WI38 (cell line): Measurements from ENCODE around the gene ADGRD2.

Experiments
- H3K4me3 ChIP-seq: 2 replicates; pipeline ENCODE4 v1.5.1; 2011; ENCODE audit warnings: low read depth, mild to moderate bottlenecking, control low read depth, low read length
- TF ChIP-seq, protein P1 (sequence below): IDR thresholded peaks from 2 replicates; pipeline ENCODE4 v1.5.1; 2012; ENCODE audit warnings: low read depth, mild to moderate bottlenecking, control low read depth, low read length

ADGRD2 gene

DNA sequence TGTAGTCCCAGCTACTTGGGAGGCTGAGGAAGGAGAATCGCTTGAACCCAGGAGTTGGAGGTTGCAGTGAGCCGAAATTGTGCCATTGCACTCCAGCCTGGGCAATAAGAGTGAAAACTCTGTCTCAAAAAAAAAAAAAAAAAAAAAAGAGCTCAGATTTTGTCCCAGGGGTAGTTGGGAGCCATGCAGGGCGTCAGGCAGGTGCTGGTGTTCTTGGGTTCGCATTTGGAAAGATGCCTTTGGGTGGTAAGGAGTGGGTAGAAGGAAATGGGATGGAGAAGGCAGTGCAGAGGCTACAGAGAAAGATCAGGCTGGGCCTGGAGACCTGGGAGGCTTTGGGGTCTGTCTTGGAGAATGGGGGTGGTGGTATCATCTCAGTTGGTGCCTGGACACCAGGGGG is 23.9 kb downstream of the ADGRD2 start:
- TF ChIP-seq, protein P1, sequence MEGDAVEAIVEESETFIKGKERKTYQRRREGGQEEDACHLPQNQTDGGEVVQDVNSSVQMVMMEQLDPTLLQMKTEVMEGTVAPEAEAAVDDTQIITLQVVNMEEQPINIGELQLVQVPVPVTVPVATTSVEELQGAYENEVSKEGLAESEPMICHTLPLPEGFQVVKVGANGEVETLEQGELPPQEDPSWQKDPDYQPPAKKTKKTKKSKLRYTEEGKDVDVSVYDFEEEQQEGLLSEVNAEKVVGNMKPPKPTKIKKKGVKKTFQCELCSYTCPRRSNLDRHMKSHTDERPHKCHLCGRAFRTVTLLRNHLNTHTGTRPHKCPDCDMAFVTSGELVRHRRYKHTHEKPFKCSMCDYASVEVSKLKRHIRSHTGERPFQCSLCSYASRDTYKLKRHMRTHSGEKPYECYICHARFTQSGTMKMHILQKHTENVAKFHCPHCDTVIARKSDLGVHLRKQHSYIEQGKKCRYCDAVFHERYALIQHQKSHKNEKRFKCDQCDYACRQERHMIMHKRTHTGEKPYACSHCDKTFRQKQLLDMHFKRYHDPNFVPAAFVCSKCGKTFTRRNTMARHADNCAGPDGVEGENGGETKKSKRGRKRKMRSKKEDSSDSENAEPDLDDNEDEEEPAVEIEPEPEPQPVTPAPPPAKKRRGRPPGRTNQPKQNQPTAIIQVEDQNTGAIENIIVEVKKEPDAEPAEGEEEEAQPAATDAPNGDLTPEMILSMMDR = no peak
- no peak overlapping the region for H3K4me3 ChIP-seq

DNA sequence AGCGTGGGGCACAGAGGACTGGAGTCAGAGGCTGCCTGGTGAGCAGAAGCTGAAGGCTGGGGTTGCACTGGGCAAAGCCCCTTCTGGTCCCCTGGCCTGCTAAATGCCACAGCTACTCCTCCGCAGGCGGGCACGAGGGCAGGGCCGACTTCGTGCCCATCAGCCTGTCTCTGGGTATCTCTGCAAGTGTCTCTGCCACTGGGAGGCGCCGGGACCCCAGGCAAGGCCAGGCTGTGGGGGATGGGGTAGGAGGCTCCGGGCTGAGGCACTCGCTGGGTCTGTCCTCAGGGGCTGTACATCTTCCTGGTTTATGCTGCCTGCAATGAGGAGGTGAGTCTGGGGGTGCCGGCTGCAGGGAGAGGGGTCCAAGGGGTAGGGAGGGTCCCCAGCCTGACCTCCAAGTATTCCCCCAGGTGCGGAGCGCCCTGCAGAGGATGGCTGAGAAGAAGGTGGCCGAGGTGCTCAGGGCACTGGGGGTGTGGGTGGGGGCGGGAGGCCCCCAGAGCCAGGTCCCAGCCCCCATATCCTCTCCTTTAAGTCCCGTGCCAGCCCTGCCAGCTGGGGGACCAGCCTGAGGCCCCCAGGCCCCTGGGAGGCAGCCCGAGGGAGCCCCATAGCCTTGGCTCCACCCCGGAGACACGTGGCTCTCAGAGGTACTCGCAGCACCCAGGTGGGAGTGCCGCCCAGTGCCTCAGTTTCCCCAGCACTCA is 25.1 kb downstream of the ADGRD2 start:
- H3K4me3 ChIP-seq = no peak overlapping the region
- TF ChIP-seq, protein P1 = no peak

GRCh38 chr9:124475868-124476690 is 25.8 kb downstream of the ADGRD2 start:
- TF ChIP-seq, protein P1 = no peak
- no peak overlapping the region for H3K4me3 ChIP-seq

DNA sequence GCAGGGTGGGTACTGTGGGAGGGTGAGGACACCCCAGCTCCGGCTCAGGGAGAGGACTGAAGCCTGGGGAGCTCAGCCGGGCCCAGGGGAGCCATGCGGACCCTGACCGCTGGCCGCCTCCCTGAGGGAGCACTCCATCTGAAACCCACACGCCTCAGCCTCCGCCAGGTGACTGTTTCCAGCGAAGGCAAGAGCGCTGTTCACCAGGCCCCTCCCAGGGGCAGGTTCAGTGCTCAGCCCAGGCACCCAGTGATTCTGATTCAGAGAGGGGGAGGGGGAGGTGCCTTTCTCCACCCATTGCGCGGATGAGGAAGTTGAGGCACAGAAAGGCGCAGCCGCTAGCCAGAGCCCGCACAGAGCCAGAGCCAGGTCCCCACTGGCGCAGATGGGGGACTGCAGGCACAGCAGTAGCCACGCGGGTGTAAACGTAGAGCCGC is 27.0 kb downstream of the ADGRD2 start:
- TF ChIP-seq, protein P1 = no peak
- H3K4me3 ChIP-seq = no peak overlapping the region

GRCh38 chr9:124477648-124478285 is 27.5 kb downstream of the ADGRD2 start:
- H3K4me3 ChIP-seq = no peak overlapping the region
- TF ChIP-seq, protein P1 = no peak

- TF ChIP-seq, protein P1 = no peak
- no peak overlapping the region for H3K4me3 ChIP-seq
Measured at GRCh38 chr9:124478354-124478753, 28.1 kb downstream of the ADGRD2 start.
